ENCODE data around the gene TMEM240. TPM values are rescaled to one million over a fixed set of nuclear protein-coding genes. Genes with fewer than 3 reads are reported as not detected.
A peak's percentile ranks its signal among the peaks of the same experiment; 100 is the strongest.

The TMEM240 gene
- total and polyA plus RNA-seq, 10 of the 15 experiments (the other 5 are each of a cell fraction or from before 2014, with no cell fraction given), result 0.17 to 0.49 TPM; not detected in 8

GRCh38 chr1:1574721-1575537 lies 34.5 kb upstream of the TMEM240 start, which contains the start of gene SSU72 (continued):
- peak; percentile 87; the same call in 1 of the 2 replicates for TF ChIP-seq ZNF592 (IDR thresholded peaks at IDR 0.05)
- no peak; the same call in 1 of the 2 replicates for TF ChIP-seq ZBTB40 (IDR thresholded peaks at IDR 0.05; ENCODE audit: borderline replicate concordance)
- no peak; a peak in 1 of 4 replicates for TF ChIP-seq EP300 (IDR thresholded peaks at IDR 0.05; ENCODE audit: borderline replicate concordance in 1 of 2, control insufficient read depth in 1 of 2, low read depth in 2 of 2, low read length in 2 of 2)
- peak; percentile 62 for TF ChIP-seq GATAD2B (conservative IDR thresholded peaks at IDR 0.05; ENCODE audit: low read depth)
- peak; percentile 84; the same call in 1 of the 2 replicates for TF ChIP-seq ASH2L (IDR thresholded peaks at IDR 0.05; ENCODE audit: borderline replicate concordance, low read depth)
- no peak for TF ChIP-seq RAD51 (IDR thresholded peaks at IDR 0.05)
- TF ChIP-seq MLLT1 (IDR thresholded peaks at IDR 0.05), result peak; percentile 65; the same call in 1 of the 2 replicates
- TF ChIP-seq JUNB (IDR thresholded peaks at IDR 0.05), result no peak
- no peak for TF ChIP-seq CHD1 (IDR thresholded peaks at IDR 0.05; ENCODE audit: low read depth, low read length)
- no peak for TF ChIP-seq SREBF2 (IDR thresholded peaks at IDR 0.05; ENCODE audit: low read length)
- TF ChIP-seq CEBPZ (IDR thresholded peaks at IDR 0.05; ENCODE audit: low read depth, low read length), result no peak
- peak; percentile 74 for TF ChIP-seq TAF1 (IDR thresholded peaks at IDR 0.05; ENCODE audit: borderline replicate concordance, low read depth, low read length)
- no peak for TF ChIP-seq ZZZ3 (IDR thresholded peaks at IDR 0.05; ENCODE audit: control insufficient read depth, insufficient read length, low read depth)
- no peak for TF ChIP-seq CBX5 (IDR thresholded peaks at IDR 0.05; ENCODE audit: low read depth)
- TF ChIP-seq NFYB (IDR thresholded peaks at IDR 0.05; ENCODE audit: insufficient read depth, low read depth, low read length), result no peak

Measured in GM12878 (cell line).